ENCODE results near the gene CNTNAP1.

The CNTNAP1 gene

GRCh38 chr17:42670789-42671657, 11.3 kb upstream of the CNTNAP1 start:
- DNase-seq: no peak

- no peak for DNase-seq
These were observed 10.3 kb upstream of the CNTNAP1 start for GRCh38 chr17:42672038-42672437.

GRCh38 chr17:42673266-42673884, 9.0 kb upstream of the CNTNAP1 start:
- no peak for DNase-seq

GRCh38 chr17:42673885-42674754, 8.2 kb upstream of the CNTNAP1 start:
- peak in 1 of 2 donors; percentile 48 for DNase-seq

GRCh38 chr17:42674755-42675347, 7.5 kb upstream of the CNTNAP1 start:
- no peak for DNase-seq

- DNase-seq: no peak
These were observed 6.9 kb upstream of the CNTNAP1 start for GRCh38 chr17:42675348-42675964.

- no peak for DNase-seq
These were observed 6.3 kb upstream of the CNTNAP1 start for GRCh38 chr17:42675965-42676423.

GRCh38 chr17:42676424-42677011, 5.8 kb upstream of the CNTNAP1 start, which contains the start of gene PLEKHH3:
PLEKHH3 (minus strand) TSS chr17:42676994; CDS start chr17:42676563, 431 bp downstream.
- no peak for DNase-seq

GRCh38 chr17:42677012-42677857, 5.1 kb upstream of the CNTNAP1 start:
- DNase-seq: peak; percentile 99

GRCh38 chr17:42677921-42678781, 4.2 kb upstream of the CNTNAP1 start:
- DNase-seq: peak; percentile 66 to 77

GRCh38 chr17:42678951-42679491, 3.3 kb upstream of the CNTNAP1 start:
- peak in 1 of 2 donors; percentile 54 for DNase-seq

GRCh38 chr17:42679492-42680330, 2.6 kb upstream of the CNTNAP1 start:
- peak; percentile 76 to 83 for DNase-seq

GRCh38 chr17:42680331-42680808, 2.0 kb upstream of the CNTNAP1 start:
- no peak for DNase-seq

GRCh38 chr17:42682722-42683403, 532 bp downstream of the CNTNAP1 start:
- no peak for DNase-seq

- no peak for DNase-seq
These were observed 1.2 kb downstream of the CNTNAP1 start for GRCh38 chr17:42683407-42684034.

- DNase-seq: no peak
These were observed 2.7 kb downstream of the CNTNAP1 start for GRCh38 chr17:42684929-42685556.

GRCh38 chr17:42685831-42686230, 3.5 kb downstream of the CNTNAP1 start:
- DNase-seq: no peak

Measured in CD4-positive, alpha-beta T cell treated with Interferon alpha-2 for 1 hour (primary cell).